Measurements from ENCODE around the gene DYDC2. TPM values are rescaled to one million over a fixed set of nuclear protein-coding genes. Genes with fewer than 3 reads are reported as not detected.

DYDC2 gene
- total and polyA plus RNA-seq, 4 experiments from 2014 or later, result not detected

DNA sequence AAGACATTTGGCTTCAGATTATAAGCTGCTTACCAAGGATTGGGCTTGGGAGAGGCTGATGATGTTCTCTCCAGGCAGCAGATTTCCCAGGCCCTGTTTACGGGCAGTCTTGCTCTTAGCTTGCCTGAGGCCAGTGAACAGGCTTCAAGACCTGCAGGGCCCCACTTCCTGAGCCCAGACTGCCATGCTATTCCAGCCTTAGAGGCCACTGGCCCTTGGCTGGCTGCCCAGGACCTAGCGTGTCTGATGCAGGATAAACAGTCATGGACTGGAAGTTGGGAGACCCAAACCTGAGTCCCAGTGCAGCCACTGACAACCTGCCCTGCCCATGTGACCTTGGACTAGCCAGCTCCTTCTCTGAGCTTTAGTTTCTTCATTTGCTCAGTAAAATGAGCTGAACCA lies 54.7 kb downstream of the DYDC2 start:
- no peaks in the 10 kb centered on the region for H3K9me3 Mint-ChIP-seq
- H3K27ac ChIP-seq (ENCODE audit: low read depth, low read length), result no peak overlapping the region
- ChIA-PET CTCF (ENCODE audit: partially characterized antibody) (interaction anchor here (1.2 to 1.4 kb wide), 2 partner anchors 10 to 33 kb away, joined by 3 read pairs; no protein-coding TSS in a partner anchor), POLR2A (ENCODE audit: partially characterized antibody) (no interaction called here)
- H3K36me3 Mint-ChIP-seq, result peaks cover 0 to 2% of the 10 kb centered on the region in 2 donors
- no peak overlapping the region for H3K4me3 ChIP-seq (ENCODE audit: low read length in 2 of 2)
- no peaks in the 10 kb centered on the region for H3K27me3 ChIP-seq (ENCODE audit: insufficient read depth, low read length)
- H3K4me1 ChIP-seq (ENCODE audit: insufficient read depth, low read length), result peaks cover 10% of the 10 kb centered on the region
- peaks cover 2 to 3% of the 10 kb centered on the region in 2 donors for H3K27me3 Mint-ChIP-seq
- intact Hi-C loops (cut with micrococcal nuclease), result no loop called here
- H3K9me3 ChIP-seq (ENCODE audit: control insufficient read depth in 1 of 2, low read length in 2 of 2), result no peaks in the 10 kb centered on the region
- peaks cover 1 to 11% (median 8%) of the 10 kb centered on the region in 4 donors for H3K4me1 Mint-ChIP-seq
- no peak for DNase-seq
- H3K27ac Mint-ChIP-seq, result no peak overlapping the region
- H3K4me3 Mint-ChIP-seq, result no peak overlapping the region
- no peaks in the 10 kb centered on the region for H3K36me3 ChIP-seq (ENCODE audit: insufficient read depth, low read length)

DNA sequence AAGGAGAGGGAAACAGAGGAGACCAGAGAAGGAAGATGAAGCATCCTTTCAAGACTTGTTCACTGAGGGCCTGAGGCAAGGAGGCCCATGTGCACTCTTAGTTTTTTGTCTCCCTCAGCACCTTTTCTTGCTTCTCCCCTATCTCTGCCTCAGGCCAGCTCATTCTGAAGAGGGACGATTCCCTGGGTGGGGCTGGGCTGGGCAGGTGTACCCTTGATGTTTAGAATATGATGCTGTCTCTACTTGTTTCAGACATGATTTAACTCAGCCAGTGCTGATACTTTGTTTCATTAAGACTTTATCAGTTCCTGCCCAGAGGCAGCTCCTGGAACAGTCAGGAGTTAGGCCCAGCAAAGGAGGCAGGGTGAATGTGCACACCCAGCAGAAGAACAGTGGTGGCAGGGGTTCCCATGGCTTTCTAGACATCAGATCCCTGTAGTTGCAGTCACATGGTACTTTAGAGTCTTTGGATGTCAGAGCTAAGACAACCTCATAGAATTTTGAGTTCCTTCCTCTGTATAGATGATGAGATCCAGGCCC lies 55.2 kb downstream of the DYDC2 start:
- CTCF ChIA-PET (ENCODE audit: partially characterized antibody), result interaction anchor here (1.2 to 1.4 kb wide), 2 partner anchors 11 to 34 kb away, joined by 3 read pairs; no protein-coding TSS in a partner anchor
- intact Hi-C loops (cut with micrococcal nuclease), result no loop called here
- peaks cover 1 to 11% (median 8%) of the 10 kb centered on the region in 4 donors for H3K4me1 Mint-ChIP-seq
- peaks cover 10% of the 10 kb centered on the region for H3K4me1 ChIP-seq (ENCODE audit: insufficient read depth, low read length)
- H3K4me3 ChIP-seq (ENCODE audit: low read length in 2 of 2), result no peak overlapping the region
- no peaks in the 10 kb centered on the region for H3K9me3 ChIP-seq (ENCODE audit: control insufficient read depth in 1 of 2, low read length in 2 of 2)
- H3K27ac ChIP-seq (ENCODE audit: low read depth, low read length), result no peak overlapping the region
- no peak for DNase-seq
- peaks cover 2 to 3% of the 10 kb centered on the region in 2 donors for H3K27me3 Mint-ChIP-seq
- no peak overlapping the region for H3K27ac Mint-ChIP-seq
- no peaks in the 10 kb centered on the region for H3K9me3 Mint-ChIP-seq
- peaks cover 0 to 2% of the 10 kb centered on the region in 2 donors for H3K36me3 Mint-ChIP-seq
- H3K27me3 ChIP-seq (ENCODE audit: insufficient read depth, low read length), result no peaks in the 10 kb centered on the region
- H3K36me3 ChIP-seq (ENCODE audit: insufficient read depth, low read length), result no peaks in the 10 kb centered on the region
- H3K4me3 Mint-ChIP-seq, result no peak overlapping the region
- POLR2A ChIA-PET (ENCODE audit: partially characterized antibody), result no interaction called here

DNA sequence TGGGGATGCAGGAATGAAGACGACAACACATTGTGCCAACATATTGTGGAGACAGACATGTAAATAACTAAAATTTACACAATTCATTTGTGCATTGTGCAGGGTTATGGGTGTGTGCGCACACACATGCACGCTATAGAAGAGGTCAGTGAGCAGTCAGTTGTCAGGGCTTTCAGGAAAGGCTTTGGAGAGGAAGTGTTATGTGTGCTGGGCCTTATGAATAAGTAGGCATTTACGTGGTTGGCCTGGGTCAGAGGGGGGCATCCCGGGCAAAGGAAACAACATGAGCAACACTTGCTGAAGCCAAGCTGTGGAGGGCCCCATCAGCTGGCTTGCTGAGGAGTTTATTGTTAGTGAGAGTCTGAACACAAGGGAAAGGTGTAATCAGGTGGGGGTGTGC lies 55.9 kb downstream of the DYDC2 start:
- no peak for DNase-seq
- no peak overlapping the region for H3K4me3 ChIP-seq (ENCODE audit: low read length in 2 of 2)
- no peak overlapping the region for H3K27ac ChIP-seq (ENCODE audit: low read depth, low read length)
- Mint-ChIP-seq H3K27ac (peak overlapping the region in 1 of 7 donors; percentile 39), H3K4me3 (no peak overlapping the region), H3K36me3 (peaks cover 0 to 2% of the 10 kb centered on the region in 2 donors), H3K4me1 (peaks cover 1 to 10% (median 7%) of the 10 kb centered on the region in 4 donors), H3K9me3 (no peaks in the 10 kb centered on the region), H3K27me3 (peaks cover 2% of the 10 kb centered on the region in 2 donors)
- H3K27me3 ChIP-seq (ENCODE audit: insufficient read depth, low read length), result no peaks in the 10 kb centered on the region
- peaks cover 9% of the 10 kb centered on the region for H3K4me1 ChIP-seq (ENCODE audit: insufficient read depth, low read length)
- intact Hi-C loops (cut with micrococcal nuclease), result no loop called here
- ChIA-PET CTCF (ENCODE audit: partially characterized antibody) (no interaction called here), POLR2A (ENCODE audit: partially characterized antibody) (no interaction called here)
- H3K36me3 ChIP-seq (ENCODE audit: insufficient read depth, low read length), result no peaks in the 10 kb centered on the region
- no peaks in the 10 kb centered on the region for H3K9me3 ChIP-seq (ENCODE audit: control insufficient read depth in 1 of 2, low read length in 2 of 2)

DNA sequence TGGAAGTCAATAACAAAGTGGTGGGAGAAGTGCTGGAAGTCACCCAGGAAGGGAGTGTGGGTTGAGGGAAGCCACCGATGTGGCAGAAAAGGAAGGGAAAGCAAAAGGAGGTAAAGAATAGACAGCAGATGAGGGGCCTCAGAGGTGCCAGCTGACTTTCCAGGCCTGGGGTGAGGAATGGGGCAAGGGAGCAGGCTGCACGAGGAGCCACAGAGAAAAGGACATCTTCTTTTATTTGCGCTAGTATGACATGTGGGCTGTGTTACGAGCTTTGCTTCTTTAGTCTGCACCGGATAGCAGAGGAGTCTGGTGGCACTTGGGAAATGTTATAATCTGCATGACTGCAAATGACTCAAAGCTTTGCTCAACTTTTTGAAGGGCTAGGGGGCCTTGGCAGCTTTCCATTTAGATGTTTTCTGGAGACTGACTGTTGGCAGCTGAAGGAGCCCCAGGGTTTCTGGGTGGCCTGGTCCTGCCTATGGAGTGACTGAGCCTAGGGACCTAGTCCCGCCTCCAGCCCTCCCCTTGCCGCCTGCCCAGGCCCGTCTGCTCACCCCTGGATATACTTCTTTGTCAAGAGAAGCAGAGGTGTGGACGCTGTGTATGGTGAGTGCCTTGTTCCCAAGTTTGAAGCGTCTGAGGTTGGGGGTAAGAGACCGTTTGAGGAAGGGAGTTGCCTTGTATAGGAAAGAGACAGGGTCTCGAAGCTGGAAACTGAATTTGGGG lies 56.9 kb downstream of the DYDC2 start:
- peak overlapping the region in 1 of 7 donors; percentile 41 for H3K27ac Mint-ChIP-seq
- ChIA-PET CTCF (ENCODE audit: partially characterized antibody) (no interaction called here), POLR2A (ENCODE audit: partially characterized antibody) (interaction anchor here (0.6 kb wide), 1 partner anchor 122 kb away, joined by 3 read pairs; no protein-coding TSS in a partner anchor)
- DNase-seq, result no peak
- no peaks in the 10 kb centered on the region for H3K27me3 Mint-ChIP-seq
- H3K9me3 ChIP-seq (ENCODE audit: control insufficient read depth in 1 of 2, low read length in 2 of 2), result no peaks in the 10 kb centered on the region
- no peak overlapping the region for H3K4me3 ChIP-seq (ENCODE audit: low read length in 2 of 2)
- H3K36me3 ChIP-seq (ENCODE audit: insufficient read depth, low read length), result no peaks in the 10 kb centered on the region
- peaks cover 4% of the 10 kb centered on the region for H3K4me1 ChIP-seq (ENCODE audit: insufficient read depth, low read length)
- H3K36me3 Mint-ChIP-seq, result no peaks in the 10 kb centered on the region
- no peak overlapping the region for H3K4me3 Mint-ChIP-seq
- H3K27me3 ChIP-seq (ENCODE audit: insufficient read depth, low read length), result no peaks in the 10 kb centered on the region
- intact Hi-C loops (cut with micrococcal nuclease), result no loop called here
- peaks cover 0 to 4% (median 2%) of the 10 kb centered on the region in 4 donors for H3K4me1 Mint-ChIP-seq
- no peak overlapping the region for H3K27ac ChIP-seq (ENCODE audit: low read depth, low read length)
- H3K9me3 Mint-ChIP-seq, result no peaks in the 10 kb centered on the region

DNA sequence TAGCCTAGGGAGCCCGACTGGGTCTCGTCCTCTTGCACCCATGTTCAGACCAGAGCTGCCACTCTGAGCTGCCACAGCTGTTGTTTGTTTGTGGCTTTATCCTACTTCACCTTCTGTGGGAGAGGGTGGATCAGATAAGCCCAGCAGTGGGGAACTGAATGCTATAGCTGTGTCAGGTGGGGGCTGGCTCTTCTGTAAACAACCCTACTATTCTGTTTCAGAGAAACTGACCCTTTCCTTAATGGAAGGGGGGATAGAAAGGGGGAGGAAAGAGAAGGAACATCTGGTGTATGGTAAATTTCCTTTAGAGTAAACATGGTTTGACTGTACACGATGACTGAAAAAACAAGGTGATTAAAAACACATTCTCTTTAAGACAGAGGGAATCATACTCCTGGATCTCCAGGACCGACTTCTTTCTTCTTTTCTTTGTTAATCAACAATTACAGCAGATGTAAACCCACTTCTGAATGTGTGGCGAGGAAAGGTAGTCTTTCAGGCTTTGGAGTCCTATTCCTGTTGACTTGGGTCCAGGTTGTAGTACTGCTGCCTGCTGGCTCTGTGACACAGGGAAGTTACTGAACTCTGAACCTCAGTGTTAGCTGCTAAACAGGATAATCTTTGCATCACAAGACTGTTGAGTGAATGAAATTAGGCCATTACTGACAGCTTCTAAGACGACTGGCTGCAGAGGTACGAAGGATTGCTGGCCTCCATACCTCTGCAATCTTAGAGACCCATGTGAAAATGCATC lies 57.7 kb downstream of the DYDC2 start:
- Histone ChIP-seq H3K27ac (ENCODE audit: low read depth, low read length) (no peak overlapping the region), H3K27me3 (ENCODE audit: insufficient read depth, low read length) (no peaks in the 10 kb centered on the region), H3K9me3 (ENCODE audit: control insufficient read depth in 1 of 2, low read length in 2 of 2) (no peaks in the 10 kb centered on the region), H3K4me3 (ENCODE audit: low read length in 2 of 2) (no peak overlapping the region), H3K4me1 (ENCODE audit: insufficient read depth, low read length) (no peaks in the 10 kb centered on the region), H3K36me3 (ENCODE audit: insufficient read depth, low read length) (no peaks in the 10 kb centered on the region)
- no peaks in the 10 kb centered on the region for H3K9me3 Mint-ChIP-seq
- H3K4me3 Mint-ChIP-seq, result no peak overlapping the region
- no peak overlapping the region for H3K27ac Mint-ChIP-seq
- H3K36me3 Mint-ChIP-seq, result no peaks in the 10 kb centered on the region
- POLR2A ChIA-PET (ENCODE audit: partially characterized antibody), result interaction anchor here (0.6 kb wide), 1 partner anchor 122 kb away, joined by 3 read pairs; no protein-coding TSS in a partner anchor
- no peak for DNase-seq
- CTCF ChIA-PET (ENCODE audit: partially characterized antibody), result no interaction called here
- intact Hi-C loops (cut with micrococcal nuclease), result no loop called here
- no peaks in the 10 kb centered on the region for H3K27me3 Mint-ChIP-seq
- no peaks in the 10 kb centered on the region for H3K4me1 Mint-ChIP-seq

DNA sequence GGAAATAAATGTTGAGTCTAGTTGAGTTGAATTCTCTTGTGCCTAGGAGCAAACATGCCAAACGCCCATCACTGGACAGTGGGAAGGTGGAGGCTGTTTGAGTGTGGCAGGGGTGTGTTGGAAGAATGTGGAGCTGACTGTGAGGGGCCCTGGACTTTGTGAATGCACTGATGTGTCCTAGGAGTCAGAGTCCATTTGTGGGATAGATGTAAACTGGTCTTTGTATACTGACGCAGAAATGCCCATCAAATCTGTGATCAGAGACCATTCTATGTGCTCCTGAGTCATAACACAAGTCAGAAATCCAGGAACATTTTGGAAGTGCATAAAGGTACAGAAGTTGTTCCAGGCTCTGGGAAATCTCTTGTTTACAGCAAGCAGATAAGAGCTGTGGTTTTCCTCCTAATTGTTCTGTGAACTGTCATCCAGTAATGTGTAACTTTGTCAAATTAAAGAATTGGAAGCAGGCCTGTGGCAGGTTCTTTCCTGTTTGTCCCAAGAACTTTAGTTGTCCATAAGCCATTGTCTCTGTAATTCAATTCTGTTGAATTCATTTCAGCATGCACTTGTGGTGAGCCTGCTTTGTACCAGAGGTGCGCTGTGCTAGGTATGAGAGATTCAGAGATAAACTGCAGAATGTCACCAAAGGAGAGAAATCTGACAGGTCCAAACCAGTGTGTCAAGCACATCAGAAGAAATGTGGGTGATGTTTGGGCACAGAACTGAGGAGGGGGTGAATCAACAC lies 59.3 kb downstream of the DYDC2 start:
- Histone ChIP-seq H3K36me3 (ENCODE audit: insufficient read depth, low read length) (no peaks in the 10 kb centered on the region), H3K27me3 (ENCODE audit: insufficient read depth, low read length) (no peaks in the 10 kb centered on the region), H3K4me3 (ENCODE audit: low read length in 2 of 2) (no peak overlapping the region), H3K4me1 (ENCODE audit: insufficient read depth, low read length) (no peaks in the 10 kb centered on the region), H3K27ac (ENCODE audit: low read depth, low read length) (no peak overlapping the region), H3K9me3 (ENCODE audit: control insufficient read depth in 1 of 2, low read length in 2 of 2) (no peaks in the 10 kb centered on the region)
- POLR2A ChIA-PET (ENCODE audit: partially characterized antibody), result interaction anchor here (0.6 kb wide), 1 partner anchor 71 kb away, joined by 3 read pairs; no protein-coding TSS in a partner anchor
- Mint-ChIP-seq H3K27me3 (no peaks in the 10 kb centered on the region), H3K9me3 (no peaks in the 10 kb centered on the region), H3K27ac (peak overlapping the region in 1 of 7 donors; percentile 13), H3K4me1 (no peaks in the 10 kb centered on the region), H3K36me3 (no peaks in the 10 kb centered on the region), H3K4me3 (no peak overlapping the region)
- CTCF ChIA-PET (ENCODE audit: partially characterized antibody), result no interaction called here
- intact Hi-C loops (cut with micrococcal nuclease), result no loop called here
- no peak for DNase-seq
